GM18858 (cell line): ENCODE results near the gene DCAF15.
"Not testable (repeated sequence)": the region's sequence is repeated elsewhere in the genome, so short reads cannot be mapped to it uniquely, and the experiment has no call there.

ENCODE experiments used
- ATAC-seq: cut with Tn5 transposase; IDR thresholded peaks from one replicate; pipeline ENCODE4 v1.9.1; 2021; ENCODE audit not compliant: unreplicated experiment

DCAF15 gene

GRCh38 chr19:13959141-13959961 lies 7.0 kb downstream of the DCAF15 start:
- no peak for ATAC-seq

- ATAC-seq = no peak
Observed at GRCh38 chr19:13959962-13960862, 7.9 kb downstream of the DCAF15 start.

GRCh38 chr19:13960863-13961784 lies 8.8 kb downstream of the DCAF15 start:
- ATAC-seq = no peak

GRCh38 chr19:13961826-13962698 lies 9.8 kb downstream of the DCAF15 start:
- no peak for ATAC-seq

GRCh38 chr19:13962699-13963602 lies 10.6 kb downstream of the DCAF15 start:
- no peak for ATAC-seq

GRCh38 chr19:13963603-13964105 lies 11.3 kb downstream of the DCAF15 start:
- no peak for ATAC-seq

GRCh38 chr19:13964776-13965175 lies 12.5 kb downstream of the DCAF15 start:
- no peak for ATAC-seq

- ATAC-seq = no peak
Observed at GRCh38 chr19:13965377-13965896, 13.1 kb downstream of the DCAF15 start.

GRCh38 chr19:13965926-13966683 lies 13.8 kb downstream of the DCAF15 start:
- ATAC-seq = no peak

- no peak for ATAC-seq
Observed at GRCh38 chr19:13966684-13967128, 14.4 kb downstream of the DCAF15 start.

GRCh38 chr19:13967206-13967605 lies 14.9 kb downstream of the DCAF15 start:
- ATAC-seq = not testable (repeated sequence)

GRCh38 chr19:13968383-13968935 lies 16.1 kb downstream of the DCAF15 start:
- no peak for ATAC-seq

- no peak for ATAC-seq
Observed at GRCh38 chr19:13968999-13969398, 16.7 kb downstream of the DCAF15 start.

- ATAC-seq = no peak
Observed at GRCh38 chr19:13969897-13970296, 17.6 kb downstream of the DCAF15 start.

GRCh38 chr19:13971868-13972267 lies 19.6 kb downstream of the DCAF15 start:
- ATAC-seq = not testable (repeated sequence)

- no peak for ATAC-seq
Observed at GRCh38 chr19:13972368-13973155, 20.3 kb downstream of the DCAF15 start.
